Esophagus muscularis mucosa (tissue), 4 donors: ENCODE measurements around the gene GPR82.
"Not testable (repeated sequence)": the region's sequence is repeated elsewhere in the genome, so short reads cannot be mapped to it uniquely, and the experiment has no call there.

ENCODE experiments used
- CTCF ChIP-seq, 3 experiments: fragments of 200-600 bp in 2 of 3; fragments of 450-650 bp in 1 of 3; sonication (generic) in 2 of 3; IDR thresholded peaks; one replicate each; pipeline ENCODE4 v1.5.1; 2017 to 2019; ENCODE audit warnings: antibody characterized with exemption in 3 of 3, mild to moderate bottlenecking in 2 of 3, moderate library complexity in 1 of 3
- EP300 ChIP-seq: sonication (generic); formaldehyde crosslinking; IDR thresholded peaks from one replicate; pipeline ENCODE4 v1.6.1; 2017; ENCODE audit warnings: antibody characterized with exemption
- POLR2A ChIP-seq: fragments of 450-650 bp; IDR thresholded peaks from one replicate; pipeline ENCODE4 v1.6.1; 2017; ENCODE audit warnings: antibody characterized with exemption, moderate library complexity, mild to moderate bottlenecking, low read depth
- POLR2AphosphoS5 ChIP-seq, 2 donors: sonication (generic); formaldehyde crosslinking; IDR thresholded peaks; one replicate each; pipeline ENCODE4 v1.6.1; 2017; ENCODE audit warnings: antibody characterized with exemption in 2 of 2

- not testable (repeated sequence) for TF ChIP-seq POLR2A; EP300; CTCF (IDR thresholded peaks at IDR 0.05); POLR2AphosphoS5 (IDR thresholded peaks at IDR 0.05)
These were observed 4.4 kb upstream of the GPR82 start for GRCh38 chrX:41719610-41720009.
